K562 (cell line): Measurements from ENCODE around the gene CD68. TPM values are rescaled to one million over a fixed set of nuclear protein-coding genes. Genes with fewer than 3 reads are reported as not detected.

Experiments
- ARID4B ChIP-seq: sonication (generic); formaldehyde crosslinking; IDR thresholded peaks from 2 replicates; pipeline ENCODE4 v1.8.0; 2022; ENCODE audit warnings: mild to moderate bottlenecking, missing genetic modification reagents
- ETS2 ChIP-seq: IDR thresholded peaks from 2 replicates; pipeline ENCODE4 v1.6.1; 2016; ENCODE audit warnings: borderline replicate concordance, missing genetic modification characterization, mild to moderate bottlenecking, moderate library complexity, missing compliant biosample characterization; ENCODE audit not compliant: poor library complexity, severe bottlenecking
- HES1 ChIP-seq: fragments of 450-650 bp; IDR thresholded peaks from 2 replicates; pipeline ENCODE4 v1.6.1; 2016; ENCODE audit warnings: low read depth, mild to moderate bottlenecking, moderate library complexity
- HNRNPK ChIP-seq: fragments of 200-400 bp; formaldehyde crosslinking; IDR thresholded peaks from one replicate; pipeline ENCODE4 v1.6.1; 2018; ENCODE audit warnings: mild to moderate bottlenecking, low read depth, low read length; ENCODE audit not compliant: poor library complexity, severe bottlenecking
- LEF1 ChIP-seq: fragments of 450-650 bp; IDR thresholded peaks from 2 replicates; pipeline ENCODE4 v1.6.1; 2016; ENCODE audit warnings: mild to moderate bottlenecking
- MAFK ChIP-seq: IDR thresholded peaks from 2 replicates; pipeline ENCODE4 v1.6.1; 2011; ENCODE audit warnings: low read length, improper control_type of control experiment
- MYNN ChIP-seq, 2 experiments: sonication (generic); formaldehyde crosslinking in 1 of 2; IDR thresholded peaks; 2 replicates each; pipeline versions ENCODE4 v1.5.0 to v1.6.1; 2016 to 2020; ENCODE audit warnings: antibody characterized with exemption in 1 of 2, missing genetic modification reagents in 1 of 2
- SNIP1 ChIP-seq: fragments of 450-650 bp; IDR thresholded peaks from 2 replicates; pipeline ENCODE4 v1.7.1; 2017; ENCODE audit warnings: low read depth, mild to moderate bottlenecking
- TCF7 ChIP-seq: sonication (generic); IDR thresholded peaks from 2 replicates; pipeline ENCODE4 v1.6.1; 2016; ENCODE audit warnings: antibody characterized with exemption, borderline replicate concordance
- TFAM ChIP-seq: fragments of 250-450 bp; sonication (Bioruptor Pico); conservative IDR thresholded peaks from 2 replicates; pipeline ENCODE4 v1.5.0; 2021; ENCODE audit warnings: mild to moderate bottlenecking, moderate library complexity
- USF1 ChIP-seq: sonication (generic); formaldehyde crosslinking; IDR thresholded peaks from 2 replicates; pipeline ENCODE4 v1.9.0; 2022; ENCODE audit warnings: mild to moderate bottlenecking, missing genetic modification reagents
- XRCC4 ChIP-seq: IDR thresholded peaks from one replicate; pipeline ENCODE4 v1.6.1; 2011; ENCODE audit not compliant: insufficient read depth, insufficient read length; ENCODE audit errors: extremely low read depth
- polyA plus RNA-seq, 8 experiments: library from polyadenylated mRNA; depleted of rRNA in 4 of 8; stranded (reverse) in 5 of 8; unstranded in 3 of 8; fragments of >200 nt; fragmentation: Nextera tagmentation in 2 of 8; fragmentation: Illumina TruSeq in 1 of 8; extraction: Ambion mirVana in 2 of 8; extraction: Trizol in 1 of 8; gene quantifications; 2 replicates each; pipeline versions ENCODE4 v1.2.1 to v1.2.3, GENCODE V29; 2011 to 2014; ENCODE audit warnings: inconsistent platforms in 1 of 8, missing spikeins in 1 of 8
- total RNA-seq, 7 experiments: library from RNA; depleted of rRNA in 6 of 7; stranded (reverse); fragments of >200 nt in 6 of 7; fragmentation: Illumina TruSeq in 2 of 7; extraction: Trizol in 2 of 7; gene quantifications; 2 replicates each; pipeline versions ENCODE4 v1.2.1 to v1.2.3, GENCODE V29; 2011 to 2021; ENCODE audit warnings: low replicate concordance in 1 of 7
- TF ChIP-seq, protein P1 (sequence below): sonication (generic); formaldehyde crosslinking; IDR thresholded peaks from 2 replicates; pipeline ENCODE4 v1.8.1; 2023; ENCODE audit warnings: mild to moderate bottlenecking, missing genetic modification reagents
- TF ChIP-seq, protein P2 (sequence below): fragments of 150-350 bp; IDR thresholded peaks from 2 replicates; pipeline ENCODE4 v1.6.1; 2014; ENCODE audit warnings: low read depth, mild to moderate bottlenecking, low read length, borderline replicate concordance

Gene CD68
- total and polyA plus RNA-seq, 9 of the 15 experiments (the other 6 are each of a cell fraction or from before 2014, with no cell fraction given): 28.2 to 89.8 (median 37.7) TPM

- no peak for TF ChIP-seq LEF1
- no peak for TF ChIP-seq HNRNPK
- TF ChIP-seq XRCC4: no peak
- no peak for TF ChIP-seq USF1
- 0 out of 2 replicates have a peak, but pooled peaks have one; percentile 39 for TF ChIP-seq MYNN (IDR thresholded peaks at IDR 0.05)
- TF ChIP-seq MYNN (CRISPR knock-in tag; IDR thresholded peaks at IDR 0.05): no peak
- TF ChIP-seq ARID4B (CRISPR knock-in tag): no peak
- no peak for TF ChIP-seq SNIP1
- TF ChIP-seq HES1: no peak
- TF ChIP-seq MAFK: peak; percentile 62; the same call in 1 of the 2 replicates
- TF ChIP-seq, protein P1, sequence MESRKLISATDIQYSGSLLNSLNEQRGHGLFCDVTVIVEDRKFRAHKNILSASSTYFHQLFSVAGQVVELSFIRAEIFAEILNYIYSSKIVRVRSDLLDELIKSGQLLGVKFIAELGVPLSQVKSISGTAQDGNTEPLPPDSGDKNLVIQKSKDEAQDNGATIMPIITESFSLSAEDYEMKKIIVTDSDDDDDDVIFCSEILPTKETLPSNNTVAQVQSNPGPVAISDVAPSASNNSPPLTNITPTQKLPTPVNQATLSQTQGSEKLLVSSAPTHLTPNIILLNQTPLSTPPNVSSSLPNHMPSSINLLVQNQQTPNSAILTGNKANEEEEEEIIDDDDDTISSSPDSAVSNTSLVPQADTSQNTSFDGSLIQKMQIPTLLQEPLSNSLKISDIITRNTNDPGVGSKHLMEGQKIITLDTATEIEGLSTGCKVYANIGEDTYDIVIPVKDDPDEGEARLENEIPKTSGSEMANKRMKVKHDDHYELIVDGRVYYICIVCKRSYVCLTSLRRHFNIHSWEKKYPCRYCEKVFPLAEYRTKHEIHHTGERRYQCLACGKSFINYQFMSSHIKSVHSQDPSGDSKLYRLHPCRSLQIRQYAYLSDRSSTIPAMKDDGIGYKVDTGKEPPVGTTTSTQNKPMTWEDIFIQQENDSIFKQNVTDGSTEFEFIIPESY (CRISPR knock-in tag): no peak
- TF ChIP-seq TCF7: no peak
- TF ChIP-seq TFAM (CRISPR knock-in tag): no peak
- no peak for TF ChIP-seq ETS2
- TF ChIP-seq, protein P2, sequence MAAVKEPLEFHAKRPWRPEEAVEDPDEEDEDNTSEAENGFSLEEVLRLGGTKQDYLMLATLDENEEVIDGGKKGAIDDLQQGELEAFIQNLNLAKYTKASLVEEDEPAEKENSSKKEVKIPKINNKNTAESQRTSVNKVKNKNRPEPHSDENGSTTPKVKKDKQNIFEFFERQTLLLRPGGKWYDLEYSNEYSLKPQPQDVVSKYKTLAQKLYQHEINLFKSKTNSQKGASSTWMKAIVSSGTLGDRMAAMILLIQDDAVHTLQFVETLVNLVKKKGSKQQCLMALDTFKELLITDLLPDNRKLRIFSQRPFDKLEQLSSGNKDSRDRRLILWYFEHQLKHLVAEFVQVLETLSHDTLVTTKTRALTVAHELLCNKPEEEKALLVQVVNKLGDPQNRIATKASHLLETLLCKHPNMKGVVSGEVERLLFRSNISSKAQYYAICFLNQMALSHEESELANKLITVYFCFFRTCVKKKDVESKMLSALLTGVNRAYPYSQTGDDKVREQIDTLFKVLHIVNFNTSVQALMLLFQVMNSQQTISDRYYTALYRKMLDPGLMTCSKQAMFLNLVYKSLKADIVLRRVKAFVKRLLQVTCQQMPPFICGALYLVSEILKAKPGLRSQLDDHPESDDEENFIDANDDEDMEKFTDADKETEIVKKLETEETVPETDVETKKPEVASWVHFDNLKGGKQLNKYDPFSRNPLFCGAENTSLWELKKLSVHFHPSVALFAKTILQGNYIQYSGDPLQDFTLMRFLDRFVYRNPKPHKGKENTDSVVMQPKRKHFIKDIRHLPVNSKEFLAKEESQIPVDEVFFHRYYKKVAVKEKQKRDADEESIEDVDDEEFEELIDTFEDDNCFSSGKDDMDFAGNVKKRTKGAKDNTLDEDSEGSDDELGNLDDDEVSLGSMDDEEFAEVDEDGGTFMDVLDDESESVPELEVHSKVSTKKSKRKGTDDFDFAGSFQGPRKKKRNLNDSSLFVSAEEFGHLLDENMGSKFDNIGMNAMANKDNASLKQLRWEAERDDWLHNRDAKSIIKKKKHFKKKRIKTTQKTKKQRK: no peak
Measured at GRCh38 chr17:7580604-7581575, 1.5 kb downstream of the CD68 start (continued).
